Astrocyte of the hippocampus (primary cell): Measurements from ENCODE around the gene HOXA1.

Experiments used
- DNase-seq: peaks from one replicate; pipeline ENCODE4 v3.0.0; 2011; ENCODE audit warnings: low read depth, low spot score

HOXA1 gene

DNA sequence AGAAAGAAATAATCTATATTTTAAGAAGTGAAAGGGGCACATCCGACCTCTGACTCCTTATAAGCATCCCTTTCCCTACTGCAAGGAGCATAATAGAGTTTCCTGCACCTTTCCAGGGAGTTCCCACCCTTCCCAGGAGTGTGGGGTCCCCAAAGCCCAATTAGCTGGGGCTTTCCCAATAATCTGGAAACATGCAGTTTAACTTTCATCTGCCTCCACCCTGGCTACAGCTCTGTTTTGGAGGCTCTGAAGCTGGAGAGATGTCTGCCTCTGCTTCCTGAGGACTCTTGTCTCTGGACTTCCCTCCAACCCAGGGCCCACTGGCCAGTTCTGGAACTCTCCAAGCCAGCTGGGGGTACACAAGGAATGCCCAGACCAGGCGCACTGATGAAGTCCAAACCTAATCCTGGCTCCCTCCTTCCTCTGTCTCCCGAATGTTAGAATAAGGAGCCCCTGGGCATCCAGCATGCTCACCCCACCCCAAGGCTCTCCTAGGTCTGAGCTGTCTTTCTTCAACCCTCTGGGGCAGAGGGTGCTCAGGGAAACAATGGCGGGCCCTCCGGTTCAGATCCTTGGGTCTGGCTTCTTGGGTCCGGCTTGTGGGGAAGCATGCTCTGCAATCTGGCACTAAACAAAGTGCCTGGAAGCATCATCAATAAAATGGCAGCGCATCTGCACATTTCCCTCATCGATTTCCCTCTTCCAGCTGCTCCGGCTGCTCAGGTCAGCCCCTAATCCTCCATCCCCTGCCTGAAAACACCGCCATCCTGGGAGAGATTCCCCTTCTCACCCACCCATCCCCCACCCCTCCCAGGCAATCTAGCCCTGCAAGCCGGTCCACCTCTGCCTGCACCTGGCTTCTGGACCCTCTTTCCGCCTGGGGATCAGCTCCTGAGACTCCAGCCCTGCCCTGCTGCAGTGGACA lies 21.4 kb upstream of the HOXA1 start:
- DNase-seq = no peak

GRCh38 chr7:27116031-27116961 lies 20.5 kb upstream of the HOXA1 start:
- DNase-seq = no peak

- DNase-seq = no peak
Measured at GRCh38 chr7:27115221-27116026, 19.6 kb upstream of the HOXA1 start.

DNA sequence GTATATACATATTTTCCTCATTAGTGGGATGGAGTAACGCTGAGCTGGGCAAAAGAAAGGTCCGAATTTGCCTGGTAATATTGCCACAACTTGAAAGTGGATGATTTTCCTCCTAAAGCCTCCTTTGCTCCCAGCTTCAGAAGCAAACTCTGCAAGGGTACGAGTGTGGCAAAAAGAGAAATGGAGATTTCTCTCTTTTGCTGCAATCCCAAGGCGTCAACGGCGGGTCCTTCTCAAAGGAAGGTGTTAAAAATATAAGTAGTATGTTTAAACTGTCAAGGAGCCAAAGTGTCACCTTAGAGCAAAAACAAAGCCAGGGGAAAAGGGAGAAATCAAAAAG lies 19.1 kb upstream of the HOXA1 start:
- no peak for DNase-seq

DNA sequence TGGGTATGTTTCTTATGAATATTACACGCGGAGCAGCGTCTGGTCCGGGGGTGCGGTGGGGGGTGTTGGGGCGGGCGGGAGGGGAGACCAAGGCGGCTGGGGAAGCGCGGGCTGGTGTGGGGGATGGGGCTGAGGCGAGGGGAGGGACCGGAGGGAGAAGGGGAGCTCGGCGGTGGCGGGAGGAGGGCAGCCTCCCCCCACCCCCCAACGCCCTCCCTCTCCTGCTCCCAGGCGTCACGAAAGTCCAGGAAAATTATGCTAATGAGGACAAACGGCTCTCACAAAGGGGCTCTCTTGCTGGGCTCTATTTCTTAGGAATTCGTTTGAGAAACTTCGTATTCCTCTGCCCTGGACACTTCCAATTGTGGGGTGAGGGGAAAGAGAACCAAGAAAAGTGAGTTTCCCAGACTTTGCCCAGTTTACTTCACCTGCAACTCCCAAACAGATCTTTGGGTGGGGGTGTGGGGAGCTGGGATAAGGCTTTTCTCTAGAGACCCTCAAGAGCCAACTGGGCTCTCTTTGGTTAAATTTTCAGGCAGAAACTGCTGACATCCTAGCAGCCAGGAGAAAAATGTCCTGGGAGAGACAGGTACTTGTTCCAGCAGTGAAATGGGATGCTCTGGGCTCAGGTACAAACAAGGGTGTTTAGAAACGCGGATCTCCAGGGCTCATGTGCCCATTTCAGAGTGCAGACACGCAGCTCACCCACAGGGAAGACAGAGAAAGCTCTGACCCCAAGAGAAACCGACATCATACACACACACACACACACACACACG lies 18.4 kb upstream of the HOXA1 start:
- DNase-seq = no peak

DNA sequence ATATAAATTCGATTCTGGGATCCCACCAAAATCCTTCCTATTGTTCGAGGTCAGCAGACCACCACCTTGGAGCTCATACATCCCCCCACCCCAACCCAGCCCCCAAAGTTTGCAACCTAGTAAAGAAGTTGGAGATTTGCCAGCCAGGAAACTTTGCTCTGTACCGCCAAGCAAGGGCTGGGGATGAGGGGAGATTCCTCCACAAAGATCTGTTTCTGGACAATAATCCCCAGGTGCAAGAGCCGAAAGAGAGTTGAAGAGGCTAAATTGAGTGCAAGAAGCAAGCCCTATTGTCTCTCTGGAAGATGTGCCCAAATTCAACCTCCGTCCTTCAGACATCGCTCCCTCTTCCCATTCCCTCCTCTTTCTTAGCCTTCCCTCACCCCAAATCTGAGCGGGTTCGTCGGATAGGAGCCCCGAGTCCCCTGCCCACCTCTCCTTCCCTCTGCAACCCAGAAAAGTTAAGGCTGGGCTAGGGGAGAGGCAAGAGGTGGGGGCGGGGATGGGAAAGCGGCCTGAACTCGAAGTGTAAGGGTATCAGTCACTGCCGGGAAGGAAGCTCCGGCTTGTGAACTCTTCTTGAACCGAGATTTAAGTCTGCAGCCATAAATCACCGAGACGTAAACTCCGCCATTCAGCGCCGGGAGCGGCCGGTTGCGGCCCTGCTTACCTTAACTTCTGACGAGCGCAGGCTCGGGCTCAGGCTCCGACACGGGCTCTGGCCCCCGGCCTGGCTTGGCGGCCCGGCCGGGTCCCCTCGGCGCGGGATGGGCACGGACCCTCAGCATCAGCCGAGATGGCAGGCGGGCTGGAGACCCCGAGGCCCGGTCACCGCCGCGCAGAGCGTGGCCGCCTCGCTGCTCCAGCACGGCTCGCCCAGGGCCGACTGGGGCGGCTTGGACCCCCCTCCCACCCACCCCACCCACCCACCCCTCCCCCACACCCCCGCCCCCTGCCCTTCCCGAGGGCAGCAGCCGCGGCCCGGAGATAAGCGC lies 17.5 kb upstream of the HOXA1 start:
- no peak for DNase-seq

GRCh38 chr7:27112361-27112760 lies 16.6 kb upstream of the HOXA1 start:
- DNase-seq = no peak

DNA sequence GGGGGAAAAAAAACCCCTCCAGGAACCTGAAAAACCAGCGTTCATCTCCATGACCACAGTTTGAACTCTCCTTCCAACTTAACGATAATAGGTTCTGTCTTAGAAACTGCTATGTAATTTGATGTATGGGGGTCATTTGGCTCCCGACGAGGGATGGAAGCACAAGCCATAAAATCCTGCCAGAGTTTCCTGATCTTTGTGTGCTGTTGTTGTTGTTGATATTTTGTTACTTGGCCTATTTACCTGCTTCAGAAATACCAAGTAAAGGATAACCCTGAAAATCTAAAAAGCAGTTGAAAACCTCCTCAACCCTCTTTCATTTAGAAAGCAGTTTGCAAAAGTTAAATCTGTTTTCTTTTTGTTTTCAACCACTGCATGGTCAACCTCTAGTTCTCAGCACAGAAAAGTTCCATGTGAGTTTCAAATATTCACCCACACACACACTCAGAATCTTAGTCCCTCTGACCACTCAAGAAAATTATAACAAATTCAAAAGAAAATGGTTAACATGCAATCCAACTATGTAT lies 16.0 kb upstream of the HOXA1 start:
- DNase-seq = no peak

DNA sequence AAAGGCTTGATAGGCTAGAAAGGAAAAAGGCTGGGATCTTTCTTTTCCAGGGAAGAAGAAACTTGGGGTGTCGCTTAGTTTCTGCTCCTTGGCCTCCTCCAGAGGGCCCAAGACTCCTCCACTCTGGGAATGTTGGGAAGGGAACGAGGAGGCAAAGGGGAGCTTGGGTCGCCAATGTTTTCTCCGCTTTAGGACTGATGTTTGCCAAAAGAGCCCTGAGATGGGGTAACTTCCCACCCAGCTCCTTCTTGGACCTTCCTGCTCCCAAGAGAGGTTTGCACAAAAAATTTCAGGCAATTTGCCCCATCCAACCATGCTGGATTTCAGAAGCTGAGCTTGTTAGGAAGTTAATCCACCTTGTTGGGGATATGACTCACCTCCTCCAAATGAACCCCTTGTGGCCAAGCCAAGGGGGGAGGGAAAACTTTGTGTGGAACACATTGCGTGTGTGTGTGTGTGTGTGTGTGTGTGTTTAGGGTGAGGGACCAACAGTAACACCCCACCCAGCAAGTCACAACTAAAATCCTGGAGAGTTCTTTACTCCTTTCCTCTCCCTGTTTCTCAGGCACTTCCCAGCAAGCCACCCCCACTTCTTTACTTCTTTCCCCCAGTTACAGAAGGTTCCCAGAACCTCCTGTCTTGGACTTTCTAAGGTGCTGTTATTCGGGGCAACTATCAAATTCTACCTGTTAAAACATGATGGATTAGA lies 15.4 kb upstream of the HOXA1 start:
- DNase-seq = no peak

DNA sequence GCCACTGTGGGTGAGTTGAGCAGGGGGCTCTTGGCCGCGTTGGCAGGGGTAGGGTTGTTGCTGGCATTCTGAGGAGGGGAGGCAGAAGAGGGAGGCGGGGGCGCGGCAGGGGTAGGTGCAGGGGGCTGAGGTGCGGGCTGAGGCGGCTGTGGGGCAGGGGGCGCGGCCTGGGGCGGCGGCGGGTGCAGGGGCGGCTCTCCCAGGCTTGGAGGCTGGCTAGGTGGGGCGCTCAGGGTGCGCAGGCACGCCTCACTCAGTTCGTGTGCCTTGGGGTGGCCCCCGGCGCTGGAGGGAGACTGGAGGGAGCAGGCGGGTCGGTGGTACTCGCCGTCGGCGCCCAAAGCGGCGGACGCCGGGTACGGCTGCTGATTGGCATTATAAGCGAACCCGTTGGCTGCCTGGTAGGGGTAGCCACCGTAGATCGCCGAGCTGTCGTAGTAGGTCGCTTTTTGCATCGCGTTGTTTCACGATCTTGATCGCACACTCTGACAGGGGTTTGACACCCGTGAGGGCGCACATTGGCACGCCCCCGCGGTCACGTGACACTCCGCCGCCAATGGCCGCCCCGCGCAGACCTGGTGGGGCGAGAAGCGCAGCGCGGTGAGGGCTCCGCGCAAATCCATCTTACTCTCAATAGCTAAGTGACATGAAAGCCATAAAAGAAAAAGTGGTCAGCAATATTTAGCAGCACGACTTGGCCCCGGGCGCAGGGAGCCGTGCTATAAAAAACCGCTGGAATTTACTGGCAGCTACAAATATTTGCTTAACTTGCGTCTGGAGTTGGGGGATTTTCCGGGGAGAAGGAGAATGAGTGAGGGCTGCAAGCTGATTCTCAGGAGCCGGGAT lies 14.6 kb upstream of the HOXA1 start:
- DNase-seq = peak; percentile 57

DNA sequence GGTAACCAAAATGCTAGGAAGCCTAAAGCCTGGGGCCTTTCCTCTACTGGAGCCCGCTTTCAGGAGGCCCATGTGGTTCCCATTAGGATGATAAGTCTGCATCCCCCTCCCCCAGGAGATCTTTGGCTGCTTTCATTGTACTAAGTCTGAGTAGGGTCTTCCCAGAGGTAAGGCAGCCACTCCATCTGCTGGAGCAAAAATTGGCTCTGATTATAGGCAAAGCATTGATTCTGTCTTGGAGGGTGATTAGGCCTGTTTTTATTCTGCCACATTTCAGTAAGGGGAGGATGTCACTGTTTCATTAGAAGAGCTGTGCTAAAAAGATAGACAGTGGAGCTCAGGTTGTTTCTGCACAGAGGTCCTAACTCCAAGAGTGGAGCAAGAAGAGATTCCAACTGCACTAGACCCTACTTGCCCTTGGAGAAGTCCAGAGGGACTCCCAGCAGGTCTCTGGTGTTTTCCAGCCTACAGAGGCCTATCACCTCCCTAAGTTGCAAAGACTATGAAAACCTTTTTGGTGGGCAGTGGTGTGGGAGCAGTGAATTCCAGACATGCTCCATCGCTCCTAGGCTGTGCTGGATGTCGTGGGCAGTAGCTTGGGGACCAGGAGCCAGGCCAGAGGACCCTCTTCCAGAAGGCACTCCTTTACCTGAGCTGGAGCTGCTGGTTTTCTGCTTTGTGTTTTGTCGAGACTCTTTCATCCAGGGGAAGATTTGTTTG lies 13.8 kb upstream of the HOXA1 start:
- no peak for DNase-seq

DNA sequence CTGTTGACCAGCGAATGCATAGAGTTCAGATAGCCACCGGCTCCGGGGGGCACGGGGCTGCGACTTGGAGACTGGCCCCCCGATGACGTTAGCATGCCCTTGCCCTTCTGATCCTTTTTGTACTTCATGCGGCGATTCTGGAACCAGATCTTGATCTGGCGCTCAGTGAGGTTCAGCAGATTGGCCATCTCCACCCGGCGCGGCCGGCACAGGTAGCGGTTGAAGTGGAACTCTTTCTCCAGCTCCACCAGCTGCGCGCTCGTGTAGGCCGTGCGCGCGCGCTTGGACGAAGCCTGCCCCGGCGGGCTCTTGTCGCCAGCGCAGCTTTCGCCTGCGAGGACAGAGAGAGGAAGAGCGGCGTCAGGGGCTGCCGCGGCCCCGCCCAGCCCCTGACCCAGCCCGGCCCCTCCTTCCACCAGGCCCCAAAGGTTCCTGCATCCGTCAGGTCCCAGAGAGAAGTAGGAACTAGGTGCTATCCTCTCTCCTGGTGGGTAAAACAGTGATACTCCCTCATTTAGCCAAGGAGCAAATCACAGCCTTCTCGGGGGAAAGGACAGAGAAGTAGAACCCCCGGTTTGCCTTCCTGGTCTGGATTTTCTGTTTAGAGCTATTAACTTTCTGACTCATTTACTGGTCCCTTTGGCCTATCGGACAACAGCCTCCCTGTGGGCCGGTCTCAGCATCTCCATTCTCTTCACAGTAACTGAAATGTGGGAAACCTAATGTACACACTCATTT lies 12.8 kb upstream of the HOXA1 start:
- DNase-seq = peak; percentile 21

DNA sequence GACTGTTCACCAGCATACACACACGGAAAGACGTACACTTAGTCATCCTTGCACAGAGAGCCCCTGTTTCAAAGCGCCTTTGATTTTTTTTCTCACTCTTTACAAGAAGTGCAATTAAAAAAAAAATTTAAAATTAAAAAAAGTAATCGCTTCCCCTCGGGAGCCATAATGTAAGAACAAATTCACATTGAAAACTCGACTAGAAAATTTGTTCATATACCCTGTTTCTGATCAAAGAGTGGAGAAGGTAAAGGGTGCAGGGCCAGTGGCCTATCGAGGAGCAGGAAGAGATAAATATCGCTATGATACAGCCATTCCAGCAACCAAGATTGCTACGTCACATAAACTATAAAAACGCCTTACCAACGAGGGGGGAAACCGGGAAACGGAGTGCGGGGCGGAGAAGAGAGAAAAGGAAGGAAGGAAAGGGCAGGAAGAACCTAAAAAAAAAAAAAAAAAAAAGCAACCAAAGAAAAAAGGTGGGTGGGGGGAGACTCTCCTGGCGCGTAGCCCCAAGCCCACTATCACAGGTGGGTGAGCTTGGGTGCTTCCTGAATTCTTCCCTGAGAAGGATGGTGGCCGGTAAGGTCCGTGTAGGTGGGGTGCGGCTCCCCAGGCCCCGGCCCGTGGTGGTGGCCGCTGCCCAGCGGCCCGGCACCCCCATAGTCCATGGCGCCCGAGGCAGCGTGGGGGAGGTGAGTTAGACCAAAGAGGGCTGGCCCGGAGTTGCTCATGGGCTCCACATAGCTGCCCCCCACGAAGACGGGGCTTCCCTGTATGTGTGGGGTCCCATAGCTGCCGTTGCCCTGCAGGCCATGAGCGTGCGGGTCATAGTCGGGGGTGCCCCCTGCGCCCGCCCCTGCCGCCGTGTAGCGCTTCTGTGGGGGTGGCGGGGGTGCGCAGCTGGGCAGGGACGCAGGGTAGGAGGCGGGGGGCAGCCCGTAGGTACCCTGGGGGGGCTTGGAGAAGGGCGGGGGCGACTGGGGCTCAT lies 11.9 kb upstream of the HOXA1 start:
- DNase-seq = peak; percentile 14

- DNase-seq = no peak
Measured at GRCh38 chr7:27106901-27107240, 11.1 kb upstream of the HOXA1 start.

DNA sequence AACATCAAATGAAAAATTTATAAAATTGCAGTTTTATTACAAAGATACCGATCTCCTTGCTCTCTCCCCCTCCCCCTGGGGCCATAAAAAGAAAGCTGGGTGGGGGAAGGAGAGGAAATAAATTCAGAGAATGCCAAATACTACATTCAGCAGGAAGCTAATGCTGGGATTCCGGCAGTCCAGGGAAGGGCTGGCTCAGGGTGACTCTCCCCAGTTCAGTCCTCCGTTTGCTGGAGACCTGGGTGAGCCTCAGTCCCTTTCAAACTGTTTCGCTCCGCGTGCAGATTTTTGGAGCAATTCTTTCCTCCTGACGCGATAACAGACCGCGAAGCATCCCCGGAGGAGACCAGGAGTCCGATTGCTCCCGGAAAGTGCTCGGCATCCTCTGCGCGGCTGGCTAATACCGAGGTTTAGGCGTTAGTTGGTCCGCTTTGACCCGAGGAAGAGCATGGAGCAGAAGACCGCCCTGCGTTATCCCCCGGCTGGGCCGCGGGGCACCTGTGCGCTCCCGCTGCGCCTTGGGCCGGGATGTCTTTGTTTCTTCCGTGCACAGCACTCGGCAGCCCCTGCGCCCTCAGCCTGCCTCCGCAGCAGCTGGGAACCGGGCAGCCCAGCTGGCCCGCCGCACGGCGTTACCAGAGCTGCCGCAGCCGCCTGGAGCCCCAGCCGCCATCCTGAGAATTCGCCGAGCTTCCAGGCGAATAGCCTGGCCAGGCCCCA lies 10.5 kb upstream of the HOXA1 start:
- DNase-seq = peak; percentile 51
